RPMI8226 (cell line): ENCODE measurements around the gene DAB2.
"Not testable (repeated sequence)": the region's sequence is repeated elsewhere in the genome, so short reads cannot be mapped to it uniquely, and the experiment has no call there.

Experiments used
- DNase-seq: peaks from one replicate; pipeline ENCODE4 v3.0.0-alpha.2; 2015

Gene DAB2

GRCh38 chr5:39373791-39374190, 51.0 kb downstream of the DAB2 start:
- no peak for DNase-seq

GRCh38 chr5:39371367-39371635, 53.5 kb downstream of the DAB2 start:
- DNase-seq, result no peak

- DNase-seq, result no peak
Observed at GRCh38 chr5:39370555-39371366, 54.0 kb downstream of the DAB2 start.

- DNase-seq, result no peak
Observed at GRCh38 chr5:39369123-39369815, 55.5 kb downstream of the DAB2 start.

GRCh38 chr5:39368116-39368515, 56.7 kb downstream of the DAB2 start:
- no peak for DNase-seq

GRCh38 chr5:39367711-39368110, 57.1 kb downstream of the DAB2 start:
- DNase-seq, result no peak

- no peak for DNase-seq
Observed at GRCh38 chr5:39364367-39364766, 60.4 kb downstream of the DAB2 start, which contains the start of gene C9. TSS of gene C9 (minus strand) at chr5:39364495. CDS start at chr5:39364464, 31 bp downstream.

GRCh38 chr5:39363217-39363616, 61.6 kb downstream of the DAB2 start:
- no peak for DNase-seq

GRCh38 chr5:39362646-39363045, 62.1 kb downstream of the DAB2 start:
- no peak for DNase-seq

GRCh38 chr5:39361306-39361705, 63.5 kb downstream of the DAB2 start:
- DNase-seq, result no peak

GRCh38 chr5:39360471-39361111, 64.2 kb downstream of the DAB2 start:
- DNase-seq, result no peak

GRCh38 chr5:39356263-39356662, 68.5 kb downstream of the DAB2 start:
- no peak for DNase-seq

- DNase-seq, result no peak
Observed at GRCh38 chr5:39355324-39355723, 69.5 kb downstream of the DAB2 start.

GRCh38 chr5:39353717-39354399, 70.9 kb downstream of the DAB2 start:
- no peak for DNase-seq

GRCh38 chr5:39352951-39353350, 71.8 kb downstream of the DAB2 start:
- DNase-seq, result no peak

GRCh38 chr5:39352170-39352569, 72.6 kb downstream of the DAB2 start:
- DNase-seq, result no peak

GRCh38 chr5:39349484-39349883, 75.3 kb downstream of the DAB2 start:
- no peak for DNase-seq

GRCh38 chr5:39342460-39342859, 82.3 kb downstream of the DAB2 start:
- no peak for DNase-seq

- no peak for DNase-seq
Observed at GRCh38 chr5:39341896-39342295, 82.9 kb downstream of the DAB2 start.

GRCh38 chr5:39340506-39340905, 84.3 kb downstream of the DAB2 start:
- DNase-seq, result no peak

GRCh38 chr5:39337252-39337915, 87.4 kb downstream of the DAB2 start:
- no peak for DNase-seq

- not testable (repeated sequence) for DNase-seq
Observed at GRCh38 chr5:39334296-39334695, 90.5 kb downstream of the DAB2 start.

- DNase-seq, result no peak
Observed at GRCh38 chr5:39333104-39333503, 91.7 kb downstream of the DAB2 start.
